HFF-Myc (cell line): ENCODE results near the gene KRTAP5-5.

Source experiments
- DNase-seq: peaks from one replicate; pipeline ENCODE4 v3.0.0-alpha.2; 2011; ENCODE audit warnings: low read depth; ENCODE audit errors: extremely low read depth
- H3K4me3 ChIP-seq: replicated peaks from 2 replicates; pipeline ENCODE4 v1.5.1; 2011; ENCODE audit warnings: low read depth, mild to moderate bottlenecking, control low read depth, low read length
- CTCF ChIP-seq: IDR thresholded peaks from 2 replicates; pipeline ENCODE4 v1.5.1; 2012; ENCODE audit warnings: mild to moderate bottlenecking, low read depth, low read length, control low read depth; ENCODE audit errors: missing control alignments

The KRTAP5-5 gene

GRCh38 chr11:1671658-1672057, 42.1 kb downstream of the KRTAP5-5 start:
- no peak for TF ChIP-seq CTCF
- H3K4me3 ChIP-seq: no peak overlapping the region

GRCh38 chr11:1672613-1673350, 43.2 kb downstream of the KRTAP5-5 start:
- no peak for TF ChIP-seq CTCF
- no peak for DNase-seq
- no peak overlapping the region for H3K4me3 ChIP-seq

More at GRCh38 chr11:1671658-1672057, 42.1 kb downstream of the KRTAP5-5 start:
- DNase-seq: no peak

GRCh38 chr11:1673446-1674172, 44.0 kb downstream of the KRTAP5-5 start:
- no peak for TF ChIP-seq CTCF
- H3K4me3 ChIP-seq: no peak overlapping the region
- DNase-seq: no peak

- no peak for DNase-seq
- no peak overlapping the region for H3K4me3 ChIP-seq
- TF ChIP-seq CTCF: no peak
Observed at GRCh38 chr11:1674173-1675131, 44.9 kb downstream of the KRTAP5-5 start.

- no peak for DNase-seq
- H3K4me3 ChIP-seq: no peak overlapping the region
- no peak for TF ChIP-seq CTCF
Observed at GRCh38 chr11:1675536-1676228, 46.1 kb downstream of the KRTAP5-5 start.

- H3K4me3 ChIP-seq: no peak overlapping the region
- no peak for DNase-seq
- no peak for TF ChIP-seq CTCF
Observed at GRCh38 chr11:1676229-1676740, 46.7 kb downstream of the KRTAP5-5 start.
